Superior temporal gyrus (tissue), 1 donor: Measurements from ENCODE around the gene FAM217A.
"Not testable (repeated sequence)": the region's sequence is repeated elsewhere in the genome, so short reads cannot be mapped to it uniquely, and the experiment has no call there.

Experiments
- DNase-seq: peaks from one replicate; pipeline ENCODE4 v3.0.0-alpha.2; 2016; ENCODE audit errors: extremely low spot score

Gene FAM217A, protein sequence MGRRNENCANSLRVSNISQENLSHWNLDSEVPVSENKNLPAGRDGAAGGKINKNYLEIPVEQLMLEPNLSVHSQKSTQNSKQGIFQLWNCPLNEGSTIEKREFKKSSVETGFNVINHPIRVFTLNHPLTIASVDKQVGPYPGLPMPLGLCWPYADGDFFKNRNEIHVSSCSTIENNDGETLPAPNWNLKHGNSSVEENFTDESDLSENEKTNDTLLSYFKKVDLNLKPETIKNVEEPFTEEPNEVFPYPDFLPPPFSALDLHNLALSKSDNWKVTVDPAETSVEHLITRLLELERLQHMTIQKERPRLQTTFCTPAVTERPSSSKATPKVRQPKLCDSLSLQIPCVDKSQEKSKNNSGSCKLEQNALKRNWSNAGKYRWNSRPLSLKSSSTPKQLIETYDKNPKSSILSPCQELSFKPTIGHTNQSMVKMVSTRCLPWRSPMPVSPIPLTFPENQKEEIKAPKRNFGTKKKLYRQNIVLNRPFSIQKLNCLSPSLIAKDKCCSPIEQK

DNA sequence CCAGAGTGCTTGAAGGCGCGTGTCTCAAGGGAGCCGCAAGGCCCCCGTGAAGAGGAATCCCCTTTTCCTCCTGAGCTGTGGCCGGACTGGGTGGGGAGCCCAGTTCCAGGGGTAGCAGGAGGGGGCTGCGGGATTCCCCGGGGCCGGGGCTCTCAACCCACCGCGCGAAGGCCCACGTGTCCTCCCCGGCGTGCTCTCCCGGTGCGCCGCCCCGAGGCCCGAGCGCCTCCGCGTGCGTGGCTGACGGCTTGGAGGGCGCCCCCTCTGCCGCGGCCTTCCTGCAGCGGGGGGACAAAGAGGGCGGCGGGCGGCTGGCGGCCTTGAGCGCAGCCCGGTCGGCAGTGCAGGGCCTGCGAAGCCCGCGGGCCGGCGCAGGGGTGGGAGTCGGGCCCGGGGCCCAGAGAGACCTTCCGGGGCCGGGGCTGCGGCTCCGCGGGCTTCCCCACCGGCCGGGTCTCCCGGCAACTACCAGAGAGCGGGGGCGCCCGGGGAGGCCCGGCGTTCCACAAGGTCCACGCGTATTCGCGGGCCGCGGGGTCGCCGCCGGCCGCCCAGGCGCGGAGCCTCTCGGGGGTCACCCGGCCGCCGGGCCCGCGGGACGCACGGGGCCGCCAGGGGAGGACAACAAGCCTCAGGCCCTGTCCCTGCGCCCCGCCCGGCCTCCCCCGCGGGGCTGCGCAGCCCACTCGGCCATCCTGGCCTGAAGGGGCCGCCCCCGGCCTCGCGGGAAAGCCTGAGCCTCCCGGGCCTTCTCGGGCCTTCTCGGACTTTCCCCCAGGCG lies at the start of gene FAM217A:
TSS of gene FAM217A (minus strand) at position 447 of the 781 bp plus-strand sequence. CDS start 1,723 bp downstream, outside the sequence.
- no peak for DNase-seq

DNA sequence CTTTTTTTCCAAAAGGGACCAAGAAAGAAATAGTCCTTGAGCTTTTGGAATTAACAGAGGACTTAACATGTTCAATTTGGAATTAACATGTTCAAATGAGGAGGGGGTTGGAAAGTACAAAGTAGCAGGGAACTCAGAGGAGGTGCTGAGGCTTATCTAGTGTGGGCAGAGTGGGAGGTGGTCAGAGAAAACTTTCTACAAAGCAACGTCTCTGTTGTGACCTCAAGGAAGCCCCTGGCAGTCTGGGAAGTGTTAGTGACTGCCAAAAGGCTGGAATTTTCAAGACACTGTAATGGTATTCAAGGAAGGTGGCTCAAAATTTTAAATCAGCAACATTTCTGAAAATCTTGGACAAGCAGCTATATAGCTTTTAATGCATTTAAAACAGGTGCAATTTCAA lies 49.1 kb upstream of the FAM217A start:
- DNase-seq: no peak

DNA sequence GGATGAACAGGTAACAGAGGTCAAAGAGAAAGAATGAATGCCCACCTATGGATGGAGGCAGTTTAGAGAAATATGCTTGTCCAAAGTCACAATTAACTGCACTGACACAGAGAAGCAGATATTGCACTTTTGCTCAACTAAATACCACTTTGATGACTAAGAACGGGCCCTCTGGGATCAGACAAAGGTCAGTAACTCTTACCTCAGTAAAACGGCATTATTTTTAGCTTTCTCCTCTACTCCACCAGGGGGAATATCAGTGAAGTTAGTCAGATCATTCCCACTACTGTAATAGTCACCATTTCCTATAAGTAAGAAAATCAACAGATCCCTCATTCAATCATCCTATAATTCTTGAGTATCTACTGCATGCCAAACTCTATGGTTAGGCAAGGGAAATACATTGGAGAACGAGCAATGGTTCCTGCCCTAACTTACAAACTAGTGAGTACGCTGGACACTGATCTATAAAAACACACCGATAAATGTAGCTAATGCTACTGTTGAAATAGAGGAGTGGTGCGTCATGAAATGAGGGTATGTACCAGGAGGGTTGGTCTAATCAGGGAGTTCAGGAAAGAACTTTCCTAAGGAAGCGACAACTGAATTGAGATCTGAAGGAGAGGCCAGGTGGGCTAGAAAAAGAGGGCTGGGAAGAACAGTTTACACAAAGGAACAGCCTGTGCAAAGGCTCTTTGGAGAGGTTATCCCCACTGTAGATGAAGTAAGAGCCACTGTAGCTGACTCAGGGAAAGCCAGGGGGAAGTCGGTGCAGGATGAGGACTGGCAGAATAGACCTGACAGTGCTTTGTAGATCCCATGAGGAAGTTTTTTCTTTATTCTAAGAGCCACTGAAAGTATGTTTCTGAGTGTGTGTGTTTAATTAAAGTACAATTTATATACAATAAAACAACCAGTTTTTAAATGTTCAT lies 47.3 kb upstream of the FAM217A start:
- no peak for DNase-seq

DNA sequence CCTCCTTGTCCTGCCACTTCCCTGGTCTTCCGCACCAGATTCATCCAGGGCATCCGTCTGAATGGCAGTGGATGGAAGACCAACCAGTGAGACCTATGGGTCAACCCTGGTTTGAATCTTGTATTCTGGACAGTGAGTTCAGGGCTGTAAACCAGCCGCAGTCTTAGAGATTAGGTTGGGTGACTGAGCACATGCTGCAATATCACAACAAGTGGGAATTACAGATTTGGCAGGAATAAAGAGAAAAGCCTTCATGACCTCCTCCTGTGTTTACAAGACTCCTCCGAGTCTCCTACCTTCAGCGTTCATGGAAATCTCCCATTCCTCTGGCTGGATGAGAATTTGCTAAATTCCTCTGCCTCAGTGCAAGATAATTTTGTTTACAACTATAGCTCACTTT lies 46.6 kb upstream of the FAM217A start:
- no peak for DNase-seq

DNA sequence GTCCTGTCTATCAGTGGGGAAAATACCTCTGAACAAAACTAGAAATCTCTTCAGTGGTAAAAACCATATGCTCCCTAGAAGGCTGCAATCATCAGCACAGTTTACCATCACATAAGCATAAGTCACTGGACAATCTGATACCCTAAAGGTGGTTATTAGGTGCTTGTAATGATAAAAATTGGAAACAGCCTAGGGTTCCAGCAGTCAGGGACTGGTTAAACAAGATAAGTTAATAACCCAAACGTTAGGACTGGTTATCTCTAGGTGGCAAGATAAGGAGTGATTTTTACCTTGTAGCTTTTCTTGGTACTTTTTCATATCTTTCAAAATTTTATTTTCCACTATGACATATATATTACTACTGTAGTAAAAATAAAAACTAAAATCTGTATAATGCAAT lies 45.4 kb upstream of the FAM217A start:
- no peak for DNase-seq

DNA sequence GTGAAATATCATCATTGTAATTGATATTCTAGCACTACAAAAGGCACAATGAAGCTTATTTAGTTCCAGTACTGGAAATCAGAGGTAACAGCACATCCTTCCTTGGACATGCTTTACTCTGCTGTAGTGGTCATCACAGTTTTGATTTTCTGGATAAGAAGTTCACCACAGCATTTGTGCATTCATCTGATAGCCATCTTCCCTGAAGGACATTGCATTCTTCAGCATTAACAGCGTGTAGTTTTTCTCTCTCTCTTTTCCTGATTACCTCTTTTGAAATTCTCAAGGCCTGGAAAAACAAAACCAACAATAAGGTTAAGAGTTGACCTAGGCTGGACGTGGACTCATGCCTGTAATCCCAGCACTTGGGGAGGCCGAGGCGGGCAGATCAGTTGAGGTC lies 36.8 kb upstream of the FAM217A start:
- DNase-seq: no peak

DNA sequence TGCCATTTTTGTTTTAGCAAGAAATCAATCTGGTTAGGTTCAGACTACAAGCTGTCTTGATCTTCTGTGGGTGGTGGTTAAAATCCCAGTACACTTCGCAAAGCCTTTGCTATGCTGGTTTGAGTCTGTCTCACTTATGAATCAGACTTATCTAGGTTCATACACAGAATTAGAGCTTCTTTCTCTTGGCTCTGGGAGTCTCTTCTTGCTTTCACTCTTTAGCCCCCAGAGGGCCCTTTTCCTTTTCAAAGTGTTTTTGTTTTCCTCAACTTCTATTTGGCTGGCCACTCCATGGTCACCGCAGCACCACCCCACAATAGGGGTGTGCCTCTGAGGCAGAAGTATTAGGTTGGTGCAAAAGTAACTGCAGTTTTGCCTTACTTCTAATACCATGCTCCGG lies 35.2 kb upstream of the FAM217A start:
- no peak for DNase-seq

DNA sequence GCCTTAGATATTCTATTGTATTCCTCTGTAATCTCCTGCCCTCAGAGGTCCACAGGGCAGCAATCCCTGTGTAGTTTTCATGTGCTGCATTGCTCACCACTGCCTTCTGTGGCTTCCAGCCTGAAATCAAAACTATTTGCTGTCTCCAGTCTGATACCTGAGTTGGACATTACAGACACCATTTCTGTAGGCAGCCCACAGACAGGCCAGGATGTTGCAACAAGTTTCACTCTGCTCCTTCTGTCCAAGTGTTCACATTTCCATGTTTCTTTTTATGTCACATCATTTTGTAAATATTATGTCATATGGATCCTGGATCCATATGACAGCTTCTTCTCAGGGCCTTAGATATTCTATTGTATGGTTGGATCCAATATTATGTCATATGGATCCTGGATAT lies 34.7 kb upstream of the FAM217A start:
- DNase-seq: no peak

DNA sequence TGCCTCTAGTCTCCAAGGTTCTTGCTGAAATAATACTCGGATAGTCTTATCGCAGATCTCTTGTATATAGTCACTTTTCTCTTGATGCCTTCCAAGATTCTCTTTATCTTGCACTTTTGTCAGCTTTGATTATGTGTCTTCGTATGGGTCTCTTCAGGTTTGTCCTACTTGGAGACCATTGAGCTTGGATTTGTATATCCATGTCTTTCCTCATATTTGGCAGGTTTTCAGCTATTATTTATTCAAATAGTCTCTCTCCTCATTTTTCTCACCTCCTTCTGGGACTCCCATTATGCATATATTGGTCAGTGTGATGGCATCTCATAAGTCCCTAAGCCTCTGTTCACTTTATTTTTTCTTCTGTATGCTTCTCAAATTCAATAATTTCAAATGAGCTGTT lies 33.4 kb upstream of the FAM217A start:
- no peak for DNase-seq

DNA sequence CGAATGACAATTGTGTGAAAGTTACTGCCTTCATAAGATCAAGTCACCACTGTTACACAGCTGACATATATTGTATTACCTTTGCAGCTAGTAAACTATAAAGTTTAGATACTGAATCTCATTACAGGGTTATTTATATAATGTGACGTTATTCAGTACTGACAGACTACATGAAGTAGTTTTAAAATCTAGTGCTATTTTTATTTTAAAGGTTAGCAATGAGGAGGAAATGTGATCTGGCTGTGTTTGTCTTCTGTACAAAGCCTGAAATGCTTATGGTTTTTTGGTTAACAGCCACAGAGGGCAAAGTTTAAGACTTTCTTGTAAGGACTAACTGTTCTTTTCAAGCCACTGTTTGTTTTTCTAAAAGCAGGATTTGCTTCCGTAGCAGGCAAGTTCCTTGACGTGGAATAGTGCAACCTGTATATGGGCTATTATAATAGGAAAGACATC lies 30.5 kb upstream of the FAM217A start:
- not testable (repeated sequence) for DNase-seq

DNA sequence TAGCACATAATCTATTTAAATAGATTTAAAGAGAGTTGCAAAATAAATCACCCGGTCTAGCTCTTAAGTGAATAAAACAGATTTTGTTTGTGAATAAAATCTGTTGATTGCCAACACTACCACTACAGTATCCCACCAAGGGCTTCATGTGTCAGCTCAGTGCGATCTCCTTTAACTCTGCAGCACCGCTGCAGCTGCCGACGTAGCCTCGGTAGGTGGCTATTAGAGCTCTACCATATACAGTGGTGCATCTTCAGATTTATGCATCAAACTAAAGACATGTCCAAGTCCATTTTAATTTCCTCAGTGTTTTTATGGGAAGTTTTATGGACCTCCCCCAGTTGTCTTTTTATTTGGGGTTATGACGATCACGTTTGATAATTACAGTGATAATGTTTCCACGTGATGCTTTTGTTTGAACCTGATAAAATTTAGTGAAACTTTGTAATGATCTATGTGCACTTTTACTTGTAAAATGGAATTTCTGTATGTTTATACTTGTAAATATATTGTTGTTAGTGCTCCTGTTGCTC lies 29.7 kb upstream of the FAM217A start:
- no peak for DNase-seq

DNA sequence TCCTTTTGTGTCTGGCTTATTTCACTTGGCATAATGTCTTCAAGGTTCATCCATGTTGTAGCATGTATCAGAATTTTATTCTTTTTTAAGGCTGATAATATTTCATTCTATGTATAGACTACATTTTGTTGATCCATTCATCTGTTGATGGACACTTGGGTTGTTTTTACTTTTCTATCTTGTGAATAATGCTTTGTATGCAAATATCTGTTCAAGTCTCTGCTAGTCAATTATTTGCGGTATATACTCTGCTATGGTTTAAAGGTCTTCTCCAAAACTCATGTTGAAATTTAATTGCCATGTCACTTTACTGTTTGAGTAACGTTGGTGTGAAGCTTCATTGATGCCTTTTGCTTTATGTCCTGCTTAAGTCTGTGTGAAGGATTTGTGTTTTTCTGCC lies 28.9 kb upstream of the FAM217A start:
- DNase-seq: no peak

DNA sequence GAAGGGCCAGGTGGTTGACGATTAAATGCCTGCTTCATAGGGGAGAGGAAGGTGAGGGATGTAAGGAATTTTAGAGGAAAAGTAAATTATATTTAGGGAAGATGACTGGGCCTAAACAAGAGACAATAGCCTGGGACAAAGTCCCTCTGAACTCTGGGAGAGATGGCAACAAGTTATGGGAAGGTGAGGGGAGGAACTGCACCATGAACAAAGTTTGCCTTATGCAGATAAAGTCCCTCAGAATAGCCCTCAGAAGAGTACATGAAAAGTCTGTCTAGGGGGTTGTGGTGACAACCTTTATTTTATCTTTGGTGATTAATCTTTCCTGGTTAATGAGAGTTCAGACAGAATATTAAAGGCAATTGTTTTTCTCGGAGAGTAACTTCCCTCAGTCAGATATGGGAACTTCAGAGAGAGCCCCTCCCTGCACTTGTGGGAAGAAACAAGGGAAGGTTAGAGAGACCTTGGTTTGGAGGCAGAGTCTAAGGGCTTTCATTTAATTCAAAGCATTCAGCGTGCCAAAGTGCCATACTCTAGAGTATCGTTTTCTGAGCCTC lies 27.1 kb upstream of the FAM217A start:
- no peak for DNase-seq

DNA sequence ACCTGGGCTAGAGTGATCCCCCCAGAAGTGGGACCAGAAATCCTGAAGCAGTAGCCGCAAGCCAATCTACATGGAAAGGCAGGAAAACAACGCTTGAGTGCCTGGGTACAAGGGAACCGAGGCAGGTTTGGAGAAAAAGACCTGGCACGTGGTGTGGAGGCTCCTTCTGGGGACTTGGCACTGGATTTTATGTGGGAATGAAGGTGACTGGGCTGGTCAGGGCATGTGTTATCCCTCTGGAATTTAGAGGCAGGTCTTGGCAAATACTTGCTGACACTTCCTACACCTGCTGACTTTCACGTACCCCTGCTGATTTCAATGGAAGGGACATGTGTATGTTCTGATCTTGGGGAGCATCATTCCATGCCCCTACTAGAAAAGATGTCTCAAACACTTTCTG lies 25.0 kb upstream of the FAM217A start:
- no peak for DNase-seq

DNA sequence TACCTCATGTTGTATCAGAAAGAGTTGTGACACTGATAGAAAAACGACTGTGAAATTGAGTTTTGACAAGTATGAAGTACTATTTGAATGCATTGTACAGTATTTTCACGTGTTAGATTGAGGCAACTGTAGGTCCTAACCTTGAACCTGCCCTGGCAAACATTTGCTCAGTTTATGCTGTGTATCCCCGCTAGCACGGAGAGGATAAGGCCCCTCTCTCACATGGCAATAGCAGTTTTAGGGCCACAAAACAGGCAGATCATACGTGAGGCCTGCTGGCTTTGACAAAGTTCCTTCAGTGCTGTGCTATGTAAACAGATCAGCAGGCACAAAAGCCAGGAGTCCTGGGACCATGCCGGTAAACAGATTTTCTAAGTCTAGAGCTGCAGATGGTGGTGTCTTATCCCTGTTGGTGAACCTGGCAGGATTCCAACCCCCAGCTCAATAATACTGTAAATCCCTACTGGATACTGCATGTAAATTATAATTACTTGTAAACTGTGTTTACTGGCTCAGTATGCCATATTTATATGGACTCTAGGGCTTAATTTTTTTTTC lies 23.8 kb upstream of the FAM217A start:
- DNase-seq: no peak

DNA sequence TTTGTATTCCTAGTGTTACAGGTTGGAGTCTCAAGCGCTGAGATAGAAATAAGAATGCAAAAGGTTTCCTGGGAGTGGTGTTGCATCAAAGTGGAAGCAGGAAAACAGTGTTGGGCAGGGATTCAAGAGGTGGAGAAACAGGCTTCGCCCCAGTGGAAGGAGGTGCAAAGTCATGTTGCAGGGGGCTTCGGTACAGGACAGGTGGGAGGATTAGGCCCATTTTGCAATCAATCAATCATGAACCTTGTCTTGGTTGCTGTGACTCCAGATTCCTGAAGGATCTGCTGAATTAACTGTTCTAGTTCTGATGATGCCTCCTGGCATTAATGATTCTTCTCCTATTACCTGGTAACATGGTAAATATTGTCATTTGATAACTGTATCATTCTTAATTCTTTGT lies 22.4 kb upstream of the FAM217A start:
- DNase-seq: no peak

DNA sequence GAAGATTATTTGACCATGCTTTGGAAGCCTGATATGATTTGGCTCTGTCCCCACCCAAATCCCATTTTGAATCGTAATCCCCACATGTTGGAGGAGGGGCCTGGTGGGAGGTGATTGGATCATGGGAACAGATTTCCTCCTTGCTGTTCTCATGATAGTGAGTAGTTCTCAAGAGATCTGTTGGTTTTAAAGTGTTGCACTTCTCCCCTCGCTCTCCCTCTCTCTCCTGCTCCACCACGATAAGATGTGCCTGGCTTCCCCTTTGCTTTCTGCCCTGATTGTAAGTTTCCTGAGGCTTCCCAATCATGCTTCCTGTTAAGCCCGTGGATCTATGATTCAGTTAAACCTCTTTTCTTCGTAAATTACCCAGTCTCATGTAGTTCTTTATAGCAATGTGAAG lies 21.7 kb upstream of the FAM217A start:
- DNase-seq: no peak

DNA sequence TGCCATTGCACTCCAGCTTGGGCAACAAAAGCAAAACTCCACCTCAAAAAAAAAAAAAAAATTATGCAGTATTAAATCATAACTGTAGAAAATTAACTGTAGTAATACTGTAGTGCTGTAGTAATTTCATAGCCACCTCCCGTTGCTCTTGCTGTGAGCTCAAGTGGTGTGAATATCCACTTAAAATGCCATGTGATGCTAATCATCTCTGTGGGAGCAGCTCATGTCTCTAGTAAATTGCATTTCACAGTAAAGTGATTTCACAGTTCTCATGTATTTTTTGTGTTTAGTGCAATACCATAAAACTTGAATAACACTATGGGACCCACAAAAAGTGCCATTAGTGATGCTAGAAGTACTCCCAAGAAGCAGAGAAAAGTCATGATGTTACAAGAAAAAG lies 14.4 kb upstream of the FAM217A start:
- DNase-seq: no peak

DNA sequence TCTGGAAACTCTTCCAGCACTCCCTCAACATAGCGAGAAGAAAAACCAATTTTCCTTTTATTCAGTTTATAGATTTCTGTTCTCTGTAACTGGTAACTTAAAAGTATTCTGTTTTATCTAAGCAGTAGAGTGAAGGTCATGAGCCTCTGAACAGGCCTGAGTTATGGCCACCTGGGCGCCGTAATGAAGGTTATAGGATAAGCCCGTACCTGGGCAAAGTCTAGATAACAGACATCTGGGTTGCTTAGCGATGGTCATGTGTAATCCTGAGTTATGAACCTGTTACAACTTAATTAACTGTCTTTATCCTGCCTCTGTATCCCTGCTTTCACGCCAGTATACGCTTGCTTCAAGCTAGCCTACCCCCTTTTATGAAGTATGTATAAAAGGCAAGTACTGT lies 13.0 kb upstream of the FAM217A start:
- no peak for DNase-seq

DNA sequence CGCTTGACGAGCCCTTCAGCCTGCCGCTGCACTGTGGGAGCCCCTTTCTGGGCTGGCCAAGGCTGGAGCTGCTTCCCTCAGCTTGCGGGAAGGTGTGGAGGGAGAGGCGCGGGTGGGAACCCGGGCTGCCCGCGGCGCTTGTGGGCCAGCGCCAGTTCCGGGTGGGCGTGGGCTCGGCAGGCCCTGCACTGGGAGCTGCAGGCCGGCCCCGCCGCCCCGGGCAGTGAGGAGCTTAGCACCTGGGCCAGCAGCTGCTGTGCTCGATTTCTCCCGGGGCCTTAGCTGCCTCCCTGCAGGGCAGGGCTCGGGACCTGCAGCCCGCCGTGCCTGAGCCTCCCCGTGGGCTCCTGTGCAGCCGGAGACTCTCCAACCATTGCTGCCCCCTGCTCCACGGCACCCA lies 11.1 kb upstream of the FAM217A start:
- not testable (repeated sequence) for DNase-seq

DNA sequence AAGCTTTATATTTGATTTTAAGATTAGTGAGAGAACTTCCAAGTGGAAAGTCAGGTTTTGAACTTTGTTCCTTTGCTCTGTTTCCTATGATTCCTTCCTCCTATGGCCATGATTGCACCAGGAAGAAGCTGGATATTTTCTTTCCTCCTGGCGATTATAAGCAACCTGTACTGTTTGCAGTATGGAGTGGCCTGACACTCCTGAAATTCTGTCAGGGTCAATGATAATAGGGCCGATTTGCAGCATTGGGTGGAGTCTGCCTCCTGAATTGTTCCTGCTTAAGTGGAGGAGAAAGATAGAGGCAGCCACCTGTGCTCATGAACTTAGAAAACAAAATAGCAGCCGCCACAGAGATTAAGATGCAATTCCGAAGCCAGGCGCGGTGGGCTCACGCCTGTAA lies 9.8 kb upstream of the FAM217A start:
- DNase-seq: no peak
